A549 (cell line): Measurements from ENCODE around the gene CDC45. TPM values are rescaled to one million over a fixed set of nuclear protein-coding genes. Genes with fewer than 3 reads are reported as not detected.

ENCODE experiments used
- ATAC-seq, 2 experiments: fragments of 200-7000 bp in 1 of 2; fragments of >200 bp in 1 of 2; cut with Nextera tagmentation in 1 of 2; cut with Tn5 transposase in 1 of 2; 3 replicates each; pipeline versions ENCODE4 v1.8.0 to v1.9.1; 2018 to 2020; ENCODE audit warnings: mild to moderate bottlenecking in 1 of 2, moderate library complexity in 1 of 2
- CTCF ChIA-PET: fragments of 300-600 bp; sonication (Branson Sonifier 250); formaldehyde crosslinking; extraction: SDS; loops from one replicate; lab custom pipeline; 2021; ENCODE audit warnings: antibody characterized with exemption, inconsistent platforms; lab: Yijun Ruan, JAX
- POLR2A ChIA-PET: fragments of 350-600 bp; formaldehyde crosslinking; extraction: SDS; loops from one replicate; lab custom pipeline; 2021; ENCODE audit warnings: antibody characterized with exemption, inconsistent platforms; lab: Yijun Ruan, JAX
- DNase-seq, 2 experiments: peaks; one replicate each; pipeline versions ENCODE4 v3.0.0 to v3.0.0-alpha.2; 2011 to 2016; ENCODE audit warnings: low read depth in 1 of 2, low spot score in 1 of 2
- FAIRE-seq: peaks from 2 replicates; lab custom pipeline; 2011; peaks lifted over from hg19 to GRCh38; lab: Jason Lieb, UNC
- H3K27ac ChIP-seq, 2 experiments: fragments of >200 bp; sonication (Bioruptor Twin); formaldehyde crosslinking; 3 replicates each; pipeline ENCODE4 v1.5.1; 2016 to 2017
- H3K4me1 ChIP-seq: fragments of >200 bp; sonication (Bioruptor Twin); formaldehyde crosslinking; 3 replicates; pipeline ENCODE4 v1.6.1; 2016
- H3K4me2 ChIP-seq: fragments of >200 bp; sonication (Bioruptor Twin); formaldehyde crosslinking; 3 replicates; pipeline ENCODE4 v1.6.1; 2016
- H3K4me3 ChIP-seq: fragments of >200 bp; sonication (Bioruptor Twin); formaldehyde crosslinking; 3 replicates; pipeline ENCODE4 v1.5.1; 2016
- H3K9me3 ChIP-seq: fragments of >200 bp; sonication (Bioruptor Twin); formaldehyde crosslinking; 3 replicates; pipeline ENCODE4 v1.6.1; 2016
- CBX8 ChIP-seq: fragments of 200-600 bp; sonication (generic); IDR thresholded peaks from 2 replicates; pipeline ENCODE4 v1.6.1; 2016
- CEBPB ChIP-seq, 2 experiments: fragments of >200 bp in 1 of 2; sonication (Bioruptor Twin) in 1 of 2; formaldehyde crosslinking in 1 of 2; IDR thresholded peaks; 2 replicates each; pipeline ENCODE4 v1.6.1; 2012 to 2016
- CHD2 ChIP-seq: fragments of 150-350 bp; IDR thresholded peaks from 2 replicates; pipeline ENCODE4 v1.6.1; 2014; ENCODE audit warnings: low read length; ENCODE audit not compliant: partially characterized antibody
- FOSL2 ChIP-seq, 2 experiments: fragments of 450-650 bp in 1 of 2; fragments of >200 bp in 1 of 2; sonication (Bioruptor Twin) in 1 of 2; formaldehyde crosslinking; IDR thresholded peaks; 2 replicates each; pipeline versions ENCODE4 v1.5.0 to v1.6.1; 2016 to 2020; ENCODE audit warnings: mild to moderate bottlenecking in 1 of 2, moderate library complexity in 1 of 2
- JUNB ChIP-seq: fragments of >200 bp; sonication (Bioruptor Twin); formaldehyde crosslinking; IDR thresholded peaks from 2 replicates; pipeline ENCODE4 v1.6.1; 2016
- KDM1A ChIP-seq: fragments of 200-600 bp; sonication (generic); IDR thresholded peaks from 2 replicates; pipeline ENCODE4 v1.6.1; 2016; ENCODE audit warnings: low read depth, mild to moderate bottlenecking
- MAFK ChIP-seq: fragments of 450-650 bp; IDR thresholded peaks from 2 replicates; pipeline ENCODE4 v1.6.1; 2014; ENCODE audit not compliant: partially characterized antibody
- NFE2L2 ChIP-seq: fragments of 150-350 bp; conservative IDR thresholded peaks from 2 replicates; pipeline ENCODE4 v1.6.1; 2014; ENCODE audit warnings: low read length
- NPAS2 ChIP-seq: fragments of 250-450 bp; sonication (Bioruptor Pico); IDR thresholded peaks from 2 replicates; pipeline ENCODE4 v1.8.0; 2022; ENCODE audit warnings: mild to moderate bottlenecking, moderate library complexity, borderline replicate concordance
- NR3C1 ChIP-seq: fragments of >200 bp; sonication (Bioruptor Twin); formaldehyde crosslinking; IDR thresholded peaks from 3 replicates; pipeline ENCODE4 v1.6.1; 2017
- POLR2A ChIP-seq: IDR thresholded peaks from 2 replicates; pipeline ENCODE4 v1.6.1; 2012; ENCODE audit warnings: mild to moderate bottlenecking, low read length
- POLR2AphosphoS2 ChIP-seq: conservative IDR thresholded peaks from 2 replicates; pipeline ENCODE4 v1.6.1; 2012; ENCODE audit warnings: low read length, improper control_type of control experiment, inconsistent platforms
- RAD21 ChIP-seq, 2 experiments: fragments of >200 bp in 1 of 2; sonication (Bioruptor Twin) in 1 of 2; formaldehyde crosslinking in 1 of 2; IDR thresholded peaks in 1 of 2; conservative IDR thresholded peaks in 1 of 2; 2 replicates in 1 of 2; 3 replicates in 1 of 2; pipeline ENCODE4 v1.6.1; 2012 to 2018; ENCODE audit warnings: inconsistent platforms in 1 of 2
- RCOR1 ChIP-seq: fragments of 150-350 bp; IDR thresholded peaks from 2 replicates; pipeline ENCODE4 v1.6.1; 2014; ENCODE audit warnings: antibody characterized with exemption, low read length, low read depth
- RFX5 ChIP-seq: fragments of 450-650 bp; IDR thresholded peaks from 2 replicates; pipeline ENCODE4 v1.7.1; 2014; ENCODE audit warnings: antibody characterized with exemption, mild to moderate bottlenecking, moderate library complexity
- SMC3 ChIP-seq: fragments of >200 bp; sonication (Bioruptor Twin); formaldehyde crosslinking; IDR thresholded peaks from 3 replicates; pipeline ENCODE4 v1.6.1; 2018; ENCODE audit warnings: inconsistent platforms
- SREBF2 ChIP-seq: fragments of 450-650 bp; IDR thresholded peaks from 2 replicates; pipeline ENCODE4 v1.6.1; 2014; ENCODE audit warnings: mild to moderate bottlenecking, moderate library complexity
- TP53 ChIP-seq: fragments of 250-450 bp; sonication (Bioruptor Pico); IDR thresholded peaks from 2 replicates; pipeline ENCODE4 v1.5.0; 2021; ENCODE audit warnings: mild to moderate bottlenecking, moderate library complexity
- ZFP36 ChIP-seq: fragments of 450-650 bp; IDR thresholded peaks from 2 replicates; pipeline ENCODE4 v1.6.1; 2014; ENCODE audit warnings: borderline replicate concordance; ENCODE audit not compliant: partially characterized antibody
- WGBS: methylation state at CpG from one replicate; pipeline ENCODE4 v1.1.6; 2017; ENCODE audit errors: missing lambda C conversion rate; 5-methylcytosine and 5-hydroxymethylcytosine counted together
- polyA plus RNA-seq, 4 experiments: library from polyadenylated mRNA; depleted of rRNA in 3 of 4; stranded (reverse); fragments of >200 nt; fragmentation: RNase III in 1 of 4; extraction: RNeasy Plus Mini Kit Qiagen cat#74134 plus additional on column Dnase treatment in 1 of 4; gene quantifications; 2 replicates in 3 of 4; 3 replicates in 1 of 4; pipeline ENCODE4 v1.2.3, GENCODE V29; 2011 to 2017
- TF ChIP-seq, protein P1 (sequence below): fragments of 200-600 bp; sonication (generic); IDR thresholded peaks from 2 replicates; pipeline ENCODE4 v1.6.1; 2016; ENCODE audit warnings: antibody characterized with exemption, mild to moderate bottlenecking, moderate library complexity
- TF ChIP-seq, protein P2 (sequence below): fragments of >200 bp; sonication (Bioruptor Twin); formaldehyde crosslinking; IDR thresholded peaks from 3 replicates; pipeline ENCODE4 v1.5.1; 2016
- TF ChIP-seq, protein P3 (sequence below): fragments of >200 bp; sonication (Bioruptor Twin); formaldehyde crosslinking; IDR thresholded peaks from 3 replicates; pipeline ENCODE4 v1.6.1; 2016

CDC45 gene
- polyA plus RNA-seq, 2 of the 4 experiments (the other 2 are of a cell fraction): 47.2 to 51.6 TPM

DNA sequence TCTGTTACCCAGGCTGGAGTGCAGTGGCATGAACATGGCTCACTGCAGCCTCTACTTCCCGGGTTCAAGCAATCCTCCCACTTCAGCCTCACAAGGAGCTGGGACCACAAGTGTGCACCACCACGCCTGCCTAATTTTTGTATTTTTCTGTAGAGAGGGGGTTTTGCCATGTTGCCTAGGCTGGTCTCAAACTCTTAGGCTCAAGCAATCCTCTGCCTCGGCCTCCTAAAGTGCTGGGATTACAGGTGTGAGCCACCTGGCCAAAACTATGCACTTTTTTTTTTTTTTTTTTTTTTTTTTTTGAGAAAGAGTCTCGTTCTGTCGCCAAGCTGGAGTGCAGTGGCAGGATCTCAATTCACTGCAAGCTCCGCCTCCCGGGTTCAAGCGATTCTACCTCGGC, 56.8 kb downstream of the CDC45 start:
- CTCF ChIA-PET: no interaction called here
- Histone ChIP-seq H3K4me3 (no peak overlapping the region), H3K4me1 (no peaks in the 10 kb centered on the region), H3K27ac (no peak overlapping the region), H3K4me2 (no peak overlapping the region), H3K9me3 (no peaks in the 10 kb centered on the region)
- 83% methylated on average over 7 of the region's 9 CpGs for WGBS
- no peak for DNase-seq
- ATAC-seq: no peak
- POLR2A ChIA-PET: no interaction called here
- TF ChIP-seq, protein P1, sequence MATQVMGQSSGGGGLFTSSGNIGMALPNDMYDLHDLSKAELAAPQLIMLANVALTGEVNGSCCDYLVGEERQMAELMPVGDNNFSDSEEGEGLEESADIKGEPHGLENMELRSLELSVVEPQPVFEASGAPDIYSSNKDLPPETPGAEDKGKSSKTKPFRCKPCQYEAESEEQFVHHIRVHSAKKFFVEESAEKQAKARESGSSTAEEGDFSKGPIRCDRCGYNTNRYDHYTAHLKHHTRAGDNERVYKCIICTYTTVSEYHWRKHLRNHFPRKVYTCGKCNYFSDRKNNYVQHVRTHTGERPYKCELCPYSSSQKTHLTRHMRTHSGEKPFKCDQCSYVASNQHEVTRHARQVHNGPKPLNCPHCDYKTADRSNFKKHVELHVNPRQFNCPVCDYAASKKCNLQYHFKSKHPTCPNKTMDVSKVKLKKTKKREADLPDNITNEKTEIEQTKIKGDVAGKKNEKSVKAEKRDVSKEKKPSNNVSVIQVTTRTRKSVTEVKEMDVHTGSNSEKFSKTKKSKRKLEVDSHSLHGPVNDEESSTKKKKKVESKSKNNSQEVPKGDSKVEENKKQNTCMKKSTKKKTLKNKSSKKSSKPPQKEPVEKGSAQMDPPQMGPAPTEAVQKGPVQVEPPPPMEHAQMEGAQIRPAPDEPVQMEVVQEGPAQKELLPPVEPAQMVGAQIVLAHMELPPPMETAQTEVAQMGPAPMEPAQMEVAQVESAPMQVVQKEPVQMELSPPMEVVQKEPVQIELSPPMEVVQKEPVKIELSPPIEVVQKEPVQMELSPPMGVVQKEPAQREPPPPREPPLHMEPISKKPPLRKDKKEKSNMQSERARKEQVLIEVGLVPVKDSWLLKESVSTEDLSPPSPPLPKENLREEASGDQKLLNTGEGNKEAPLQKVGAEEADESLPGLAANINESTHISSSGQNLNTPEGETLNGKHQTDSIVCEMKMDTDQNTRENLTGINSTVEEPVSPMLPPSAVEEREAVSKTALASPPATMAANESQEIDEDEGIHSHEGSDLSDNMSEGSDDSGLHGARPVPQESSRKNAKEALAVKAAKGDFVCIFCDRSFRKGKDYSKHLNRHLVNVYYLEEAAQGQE: no peak
- no peak for FAIRE-seq

DNA sequence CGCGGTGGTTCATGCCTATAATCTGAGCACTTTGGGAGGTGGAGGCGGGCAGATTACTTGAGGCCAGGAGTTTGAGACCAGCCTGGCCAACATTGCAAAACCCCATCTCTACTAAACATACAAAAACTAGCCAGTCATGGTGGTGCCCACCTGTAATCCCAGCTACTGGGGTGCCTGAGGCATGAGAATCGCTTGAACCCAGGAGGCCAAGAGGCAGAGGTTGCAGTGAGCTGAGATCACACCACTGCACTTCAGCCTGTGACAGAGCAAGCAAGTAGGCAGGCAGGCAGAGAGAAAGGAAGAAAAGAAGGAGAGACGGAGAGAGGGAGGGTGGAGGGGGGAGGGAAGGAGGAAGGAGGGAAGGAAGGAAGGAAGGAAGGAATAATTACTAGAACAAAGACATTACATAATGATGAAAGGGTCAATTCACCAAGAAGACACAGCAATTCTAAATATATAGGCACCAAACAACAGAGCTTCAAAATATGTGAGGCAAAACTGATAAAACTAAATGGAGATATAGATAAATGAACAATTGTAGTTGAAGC, 58.3 kb downstream of the CDC45 start:
- ATAC-seq (no peak), DNase-seq (no peak), FAIRE-seq (no peak)
- Histone ChIP-seq H3K4me2 (no peak overlapping the region), H3K4me1 (no peaks in the 10 kb centered on the region), H3K9me3 (no peaks in the 10 kb centered on the region), H3K4me3 (no peak overlapping the region), H3K27ac (no peak overlapping the region)
- CTCF ChIA-PET: interaction anchor here (0.9 kb wide), 1 partner anchor 92 kb away, joined by 3 read pairs; no protein-coding TSS in a partner anchor
- WGBS: 87% methylated on average over 5 of the region's 5 CpGs
- POLR2A ChIA-PET: no interaction called here
- no peak for TF ChIP-seq RAD21 (conservative IDR thresholded peaks at IDR 0.05 in 1 of 2, IDR thresholded peaks at IDR 0.05 in 1 of 2)
- no peak for TF ChIP-seq CBX8
- TF ChIP-seq SMC3: no peak
- TF ChIP-seq POLR2AphosphoS2: no peak
- TF ChIP-seq KDM1A: no peak
- no peak for TF ChIP-seq RFX5
- TF ChIP-seq SREBF2: no peak
- no peak for TF ChIP-seq RCOR1
- TF ChIP-seq NFE2L2: no peak
- TF ChIP-seq TP53 (CRISPR knock-in tag): no peak
- TF ChIP-seq ZFP36: no peak
- no peak for TF ChIP-seq FOSL2 (IDR thresholded peaks at IDR 0.05)
- no peak for TF ChIP-seq FOSL2 (CRISPR knock-in tag; IDR thresholded peaks at IDR 0.05)
- no peak for TF ChIP-seq MAFK

DNA sequence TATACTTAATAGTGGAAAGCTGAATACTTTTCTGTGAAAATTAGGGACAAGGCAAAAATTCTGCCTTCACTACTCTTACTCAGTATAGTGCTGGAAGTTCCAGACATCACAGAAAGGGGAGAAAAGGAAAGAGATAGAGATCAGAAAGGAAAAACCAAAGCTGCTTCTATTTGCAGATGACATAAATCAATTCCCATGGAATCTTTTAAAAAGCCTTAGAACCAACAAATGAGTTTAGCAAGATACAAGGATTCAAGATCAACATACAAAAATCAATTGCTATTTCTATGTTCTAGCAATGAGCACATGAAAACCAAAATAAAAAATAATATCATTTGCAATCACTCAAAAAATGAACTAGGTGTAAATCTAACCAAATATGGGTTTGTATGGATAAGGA, 60.7 kb downstream of the CDC45 start:
- ATAC-seq: no peak
- TF ChIP-seq, protein P2, sequence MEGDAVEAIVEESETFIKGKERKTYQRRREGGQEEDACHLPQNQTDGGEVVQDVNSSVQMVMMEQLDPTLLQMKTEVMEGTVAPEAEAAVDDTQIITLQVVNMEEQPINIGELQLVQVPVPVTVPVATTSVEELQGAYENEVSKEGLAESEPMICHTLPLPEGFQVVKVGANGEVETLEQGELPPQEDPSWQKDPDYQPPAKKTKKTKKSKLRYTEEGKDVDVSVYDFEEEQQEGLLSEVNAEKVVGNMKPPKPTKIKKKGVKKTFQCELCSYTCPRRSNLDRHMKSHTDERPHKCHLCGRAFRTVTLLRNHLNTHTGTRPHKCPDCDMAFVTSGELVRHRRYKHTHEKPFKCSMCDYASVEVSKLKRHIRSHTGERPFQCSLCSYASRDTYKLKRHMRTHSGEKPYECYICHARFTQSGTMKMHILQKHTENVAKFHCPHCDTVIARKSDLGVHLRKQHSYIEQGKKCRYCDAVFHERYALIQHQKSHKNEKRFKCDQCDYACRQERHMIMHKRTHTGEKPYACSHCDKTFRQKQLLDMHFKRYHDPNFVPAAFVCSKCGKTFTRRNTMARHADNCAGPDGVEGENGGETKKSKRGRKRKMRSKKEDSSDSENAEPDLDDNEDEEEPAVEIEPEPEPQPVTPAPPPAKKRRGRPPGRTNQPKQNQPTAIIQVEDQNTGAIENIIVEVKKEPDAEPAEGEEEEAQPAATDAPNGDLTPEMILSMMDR: no peak
- TF ChIP-seq ZFP36: no peak
- no peak for TF ChIP-seq CHD2
- no peak for TF ChIP-seq MAFK
- no peak for TF ChIP-seq NPAS2
- TF ChIP-seq JUNB: no peak
- TF ChIP-seq, protein P3, sequence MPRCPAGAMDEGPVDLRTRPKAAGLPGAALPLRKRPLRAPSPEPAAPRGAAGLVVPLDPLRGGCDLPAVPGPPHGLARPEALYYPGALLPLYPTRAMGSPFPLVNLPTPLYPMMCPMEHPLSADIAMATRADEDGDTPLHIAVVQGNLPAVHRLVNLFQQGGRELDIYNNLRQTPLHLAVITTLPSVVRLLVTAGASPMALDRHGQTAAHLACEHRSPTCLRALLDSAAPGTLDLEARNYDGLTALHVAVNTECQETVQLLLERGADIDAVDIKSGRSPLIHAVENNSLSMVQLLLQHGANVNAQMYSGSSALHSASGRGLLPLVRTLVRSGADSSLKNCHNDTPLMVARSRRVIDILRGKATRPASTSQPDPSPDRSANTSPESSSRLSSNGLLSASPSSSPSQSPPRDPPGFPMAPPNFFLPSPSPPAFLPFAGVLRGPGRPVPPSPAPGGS: no peak
- TF ChIP-seq POLR2A: no peak
- TF ChIP-seq NR3C1: no peak
- no peak for TF ChIP-seq CBX8
- no peak for TF ChIP-seq KDM1A
- TF ChIP-seq CEBPB (IDR thresholded peaks at IDR 0.05): no peak
- Histone ChIP-seq H3K27ac (no peak overlapping the region), H3K9me3 (no peaks in the 10 kb centered on the region), H3K4me2 (no peak overlapping the region), H3K4me1 (no peaks in the 10 kb centered on the region), H3K4me3 (no peak overlapping the region)
- no peak for FAIRE-seq
- ChIA-PET CTCF (interaction anchor here (0.8 to 0.9 kb wide), 2 partner anchors 9 to 23 kb away, joined by 3 read pairs; no protein-coding TSS in a partner anchor), POLR2A (no interaction called here)
- no peak for DNase-seq
